HepG2 (cell line): Measurements from ENCODE around the gene ARHGAP33. TPM values are rescaled to one million over a fixed set of nuclear protein-coding genes. Genes with fewer than 3 reads are reported as not detected.

Experiments
- KAT8 ChIP-seq: IDR thresholded peaks from 2 replicates; pipeline ENCODE4 v1.6.1; 2016; ENCODE audit warnings: missing genetic modification reagents, missing compliant biosample characterization
- NCOA5 ChIP-seq: sonication (generic); formaldehyde crosslinking; IDR thresholded peaks from 2 replicates; pipeline ENCODE4 v1.4.0; 2020; ENCODE audit warnings: missing genetic modification reagents
- PHF8 ChIP-seq: sonication (generic); formaldehyde crosslinking; IDR thresholded peaks from 2 replicates; pipeline ENCODE4 v1.5.0; 2020; ENCODE audit warnings: missing genetic modification reagents
- POLR2G ChIP-seq: fragments of 200-400 bp; formaldehyde crosslinking; IDR thresholded peaks from 2 replicates; pipeline ENCODE4 v1.6.1; 2018; ENCODE audit warnings: mild to moderate bottlenecking, low read depth, low read length, moderate library complexity
- SALL2 ChIP-seq: sonication (generic); formaldehyde crosslinking; IDR thresholded peaks from 2 replicates; pipeline ENCODE4 v1.8.1; 2023; ENCODE audit warnings: mild to moderate bottlenecking, missing genetic modification reagents, inconsistent platforms
- SP1 ChIP-seq, 2 experiments: fragments of 450-650 bp in 1 of 2; sonication (generic) in 1 of 2; formaldehyde crosslinking in 1 of 2; IDR thresholded peaks; 2 replicates each; pipeline versions ENCODE4 v1.4.0 to v1.6.1; 2016 to 2020; ENCODE audit warnings: missing genetic modification reagents in 1 of 2
- ZNF331 ChIP-seq: sonication (generic); formaldehyde crosslinking; IDR thresholded peaks from 2 replicates; pipeline ENCODE4 v1.4.0; 2020; ENCODE audit warnings: missing genetic modification reagents
- ZNF354B ChIP-seq: sonication (generic); formaldehyde crosslinking; IDR thresholded peaks from 2 replicates; pipeline ENCODE4 v1.8.0; 2022; ENCODE audit warnings: mild to moderate bottlenecking, missing genetic modification reagents
- ZNF720 ChIP-seq: sonication (generic); formaldehyde crosslinking; IDR thresholded peaks from 2 replicates; pipeline ENCODE4 v1.4.0; 2020; ENCODE audit warnings: missing genetic modification reagents
- polyA plus RNA-seq, 8 experiments: library from polyadenylated mRNA; depleted of rRNA in 3 of 8; stranded (reverse) in 7 of 8; unstranded in 1 of 8; fragments of >200 nt; fragmentation: Illumina TruSeq in 4 of 8; extraction: Trizol in 4 of 8; gene quantifications; 2 replicates each; pipeline versions ENCODE4 v1.2.1 to v1.2.3, GENCODE V29; 2011 to 2016; ENCODE audit warnings: low read depth in 4 of 8, missing spikeins in 1 of 8, mixed read lengths in 1 of 8; ENCODE audit not compliant: insufficient read depth in 1 of 8
- total RNA-seq, 5 experiments: library from RNA; depleted of rRNA; stranded (reverse); fragments of >200 nt; fragmentation: Illumina TruSeq; extraction: Trizol; gene quantifications; 2 replicates each; pipeline ENCODE4 v1.2.3, GENCODE V29; 2016; ENCODE audit warnings: low read depth in 1 of 5
- TF ChIP-seq, protein P1 (sequence below): sonication (generic); formaldehyde crosslinking; IDR thresholded peaks from 2 replicates; pipeline ENCODE4 v1.5.1; 2020; ENCODE audit warnings: missing genetic modification reagents, mild to moderate bottlenecking, borderline replicate concordance
- TF ChIP-seq, protein P2 (sequence below): sonication (generic); formaldehyde crosslinking; IDR thresholded peaks from 2 replicates; pipeline ENCODE4 v1.5.1; 2020; ENCODE audit warnings: mild to moderate bottlenecking, missing genetic modification reagents, borderline replicate concordance
- TF ChIP-seq, protein P3 (sequence below): sonication (generic); formaldehyde crosslinking; IDR thresholded peaks from 2 replicates; pipeline ENCODE4 v1.4.0; 2020; ENCODE audit warnings: missing genetic modification reagents
- TF ChIP-seq, protein P4 (sequence below): sonication (generic); formaldehyde crosslinking; IDR thresholded peaks from 2 replicates; pipeline ENCODE4 v1.4.0; 2020; ENCODE audit warnings: missing genetic modification reagents, borderline replicate concordance

ARHGAP33 gene
- total and polyA plus RNA-seq, 2 of the 13 experiments (the other 11 are each of a cell fraction or from before 2014, with no cell fraction given), result 1.3 to 2.7 TPM

DNA sequence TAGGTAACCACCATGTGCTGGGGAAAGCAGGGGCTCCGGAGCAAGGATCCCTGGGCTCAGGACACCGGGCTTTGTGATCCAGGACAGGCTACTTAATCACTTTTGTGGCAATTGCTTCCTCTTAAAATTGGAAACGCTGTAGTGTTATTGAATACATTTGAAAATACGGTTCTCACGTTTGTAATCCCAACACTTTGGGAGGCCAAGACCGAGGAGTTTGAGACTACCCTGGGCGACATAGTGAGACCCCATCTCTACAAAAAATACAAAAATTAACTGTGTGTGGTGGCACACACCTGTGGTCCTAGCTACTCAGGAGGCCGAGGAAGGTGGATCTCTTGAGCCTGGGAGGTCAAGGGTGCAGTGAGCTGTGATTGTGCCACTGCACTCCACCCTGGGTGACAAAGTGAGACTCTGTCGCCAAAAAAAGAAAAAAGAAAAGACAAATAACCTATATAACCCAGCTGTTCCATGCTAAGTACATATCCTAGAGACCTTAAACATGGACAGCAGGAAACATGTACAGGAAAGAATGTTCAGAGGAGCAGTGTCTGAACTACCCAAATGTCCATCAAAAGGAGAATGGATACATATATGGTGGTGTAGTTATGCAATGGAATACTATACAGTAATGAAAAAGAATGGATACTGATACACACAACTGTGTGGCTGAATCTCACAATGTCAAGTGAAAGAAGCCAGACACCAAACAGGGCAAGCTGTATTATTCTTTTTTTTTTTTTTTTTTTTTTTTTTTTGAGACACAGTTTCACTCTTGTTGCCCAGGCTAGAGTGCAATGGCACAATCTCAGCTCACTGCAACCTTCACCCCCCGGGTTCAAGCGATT is 37.9 kb downstream of the ARHGAP33 start (continued):
- TF ChIP-seq, protein P1, sequence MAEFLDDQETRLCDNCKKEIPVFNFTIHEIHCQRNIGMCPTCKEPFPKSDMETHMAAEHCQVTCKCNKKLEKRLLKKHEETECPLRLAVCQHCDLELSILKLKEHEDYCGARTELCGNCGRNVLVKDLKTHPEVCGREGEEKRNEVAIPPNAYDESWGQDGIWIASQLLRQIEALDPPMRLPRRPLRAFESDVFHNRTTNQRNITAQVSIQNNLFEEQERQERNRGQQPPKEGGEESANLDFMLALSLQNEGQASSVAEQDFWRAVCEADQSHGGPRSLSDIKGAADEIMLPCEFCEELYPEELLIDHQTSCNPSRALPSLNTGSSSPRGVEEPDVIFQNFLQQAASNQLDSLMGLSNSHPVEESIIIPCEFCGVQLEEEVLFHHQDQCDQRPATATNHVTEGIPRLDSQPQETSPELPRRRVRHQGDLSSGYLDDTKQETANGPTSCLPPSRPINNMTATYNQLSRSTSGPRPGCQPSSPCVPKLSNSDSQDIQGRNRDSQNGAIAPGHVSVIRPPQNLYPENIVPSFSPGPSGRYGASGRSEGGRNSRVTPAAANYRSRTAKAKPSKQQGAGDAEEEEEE (CRISPR knock-in tag), result no peak
- TF ChIP-seq, protein P2, sequence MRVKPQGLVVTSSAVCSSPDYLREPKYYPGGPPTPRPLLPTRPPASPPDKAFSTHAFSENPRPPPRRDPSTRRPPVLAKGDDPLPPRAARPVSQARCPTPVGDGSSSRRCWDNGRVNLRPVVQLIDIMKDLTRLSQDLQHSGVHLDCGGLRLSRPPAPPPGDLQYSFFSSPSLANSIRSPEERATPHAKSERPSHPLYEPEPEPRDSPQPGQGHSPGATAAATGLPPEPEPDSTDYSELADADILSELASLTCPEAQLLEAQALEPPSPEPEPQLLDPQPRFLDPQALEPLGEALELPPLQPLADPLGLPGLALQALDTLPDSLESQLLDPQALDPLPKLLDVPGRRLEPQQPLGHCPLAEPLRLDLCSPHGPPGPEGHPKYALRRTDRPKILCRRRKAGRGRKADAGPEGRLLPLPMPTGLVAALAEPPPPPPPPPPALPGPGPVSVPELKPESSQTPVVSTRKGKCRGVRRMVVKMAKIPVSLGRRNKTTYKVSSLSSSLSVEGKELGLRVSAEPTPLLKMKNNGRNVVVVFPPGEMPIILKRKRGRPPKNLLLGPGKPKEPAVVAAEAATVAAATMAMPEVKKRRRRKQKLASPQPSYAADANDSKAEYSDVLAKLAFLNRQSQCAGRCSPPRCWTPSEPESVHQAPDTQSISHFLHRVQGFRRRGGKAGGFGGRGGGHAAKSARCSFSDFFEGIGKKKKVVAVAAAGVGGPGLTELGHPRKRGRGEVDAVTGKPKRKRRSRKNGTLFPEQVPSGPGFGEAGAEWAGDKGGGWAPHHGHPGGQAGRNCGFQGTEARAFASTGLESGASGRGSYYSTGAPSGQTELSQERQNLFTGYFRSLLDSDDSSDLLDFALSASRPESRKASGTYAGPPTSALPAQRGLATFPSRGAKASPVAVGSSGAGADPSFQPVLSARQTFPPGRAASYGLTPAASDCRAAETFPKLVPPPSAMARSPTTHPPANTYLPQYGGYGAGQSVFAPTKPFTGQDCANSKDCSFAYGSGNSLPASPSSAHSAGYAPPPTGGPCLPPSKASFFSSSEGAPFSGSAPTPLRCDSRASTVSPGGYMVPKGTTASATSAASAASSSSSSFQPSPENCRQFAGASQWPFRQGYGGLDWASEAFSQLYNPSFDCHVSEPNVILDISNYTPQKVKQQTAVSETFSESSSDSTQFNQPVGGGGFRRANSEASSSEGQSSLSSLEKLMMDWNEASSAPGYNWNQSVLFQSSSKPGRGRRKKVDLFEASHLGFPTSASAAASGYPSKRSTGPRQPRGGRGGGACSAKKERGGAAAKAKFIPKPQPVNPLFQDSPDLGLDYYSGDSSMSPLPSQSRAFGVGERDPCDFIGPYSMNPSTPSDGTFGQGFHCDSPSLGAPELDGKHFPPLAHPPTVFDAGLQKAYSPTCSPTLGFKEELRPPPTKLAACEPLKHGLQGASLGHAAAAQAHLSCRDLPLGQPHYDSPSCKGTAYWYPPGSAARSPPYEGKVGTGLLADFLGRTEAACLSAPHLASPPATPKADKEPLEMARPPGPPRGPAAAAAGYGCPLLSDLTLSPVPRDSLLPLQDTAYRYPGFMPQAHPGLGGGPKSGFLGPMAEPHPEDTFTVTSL (CRISPR knock-in tag), result no peak; the same call in 1 of the 2 replicates
- no peak for TF ChIP-seq ZNF331 (CRISPR knock-in tag)
- TF ChIP-seq, protein P3, sequence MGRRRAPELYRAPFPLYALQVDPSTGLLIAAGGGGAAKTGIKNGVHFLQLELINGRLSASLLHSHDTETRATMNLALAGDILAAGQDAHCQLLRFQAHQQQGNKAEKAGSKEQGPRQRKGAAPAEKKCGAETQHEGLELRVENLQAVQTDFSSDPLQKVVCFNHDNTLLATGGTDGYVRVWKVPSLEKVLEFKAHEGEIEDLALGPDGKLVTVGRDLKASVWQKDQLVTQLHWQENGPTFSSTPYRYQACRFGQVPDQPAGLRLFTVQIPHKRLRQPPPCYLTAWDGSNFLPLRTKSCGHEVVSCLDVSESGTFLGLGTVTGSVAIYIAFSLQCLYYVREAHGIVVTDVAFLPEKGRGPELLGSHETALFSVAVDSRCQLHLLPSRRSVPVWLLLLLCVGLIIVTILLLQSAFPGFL (CRISPR knock-in tag), result no peak
- no peak for TF ChIP-seq PHF8
- no peak for TF ChIP-seq KAT8 (CRISPR knock-in tag)
- TF ChIP-seq SALL2, result no peak
- TF ChIP-seq ZNF720 (CRISPR knock-in tag), result no peak
- no peak for TF ChIP-seq NCOA5 (CRISPR knock-in tag)
- TF ChIP-seq ZNF354B (CRISPR knock-in tag), result no peak
- TF ChIP-seq SP1 (IDR thresholded peaks at IDR 0.05), result no peak
- TF ChIP-seq SP1 (CRISPR knock-in tag; IDR thresholded peaks at IDR 0.05), result no peak
- TF ChIP-seq, protein P4, sequence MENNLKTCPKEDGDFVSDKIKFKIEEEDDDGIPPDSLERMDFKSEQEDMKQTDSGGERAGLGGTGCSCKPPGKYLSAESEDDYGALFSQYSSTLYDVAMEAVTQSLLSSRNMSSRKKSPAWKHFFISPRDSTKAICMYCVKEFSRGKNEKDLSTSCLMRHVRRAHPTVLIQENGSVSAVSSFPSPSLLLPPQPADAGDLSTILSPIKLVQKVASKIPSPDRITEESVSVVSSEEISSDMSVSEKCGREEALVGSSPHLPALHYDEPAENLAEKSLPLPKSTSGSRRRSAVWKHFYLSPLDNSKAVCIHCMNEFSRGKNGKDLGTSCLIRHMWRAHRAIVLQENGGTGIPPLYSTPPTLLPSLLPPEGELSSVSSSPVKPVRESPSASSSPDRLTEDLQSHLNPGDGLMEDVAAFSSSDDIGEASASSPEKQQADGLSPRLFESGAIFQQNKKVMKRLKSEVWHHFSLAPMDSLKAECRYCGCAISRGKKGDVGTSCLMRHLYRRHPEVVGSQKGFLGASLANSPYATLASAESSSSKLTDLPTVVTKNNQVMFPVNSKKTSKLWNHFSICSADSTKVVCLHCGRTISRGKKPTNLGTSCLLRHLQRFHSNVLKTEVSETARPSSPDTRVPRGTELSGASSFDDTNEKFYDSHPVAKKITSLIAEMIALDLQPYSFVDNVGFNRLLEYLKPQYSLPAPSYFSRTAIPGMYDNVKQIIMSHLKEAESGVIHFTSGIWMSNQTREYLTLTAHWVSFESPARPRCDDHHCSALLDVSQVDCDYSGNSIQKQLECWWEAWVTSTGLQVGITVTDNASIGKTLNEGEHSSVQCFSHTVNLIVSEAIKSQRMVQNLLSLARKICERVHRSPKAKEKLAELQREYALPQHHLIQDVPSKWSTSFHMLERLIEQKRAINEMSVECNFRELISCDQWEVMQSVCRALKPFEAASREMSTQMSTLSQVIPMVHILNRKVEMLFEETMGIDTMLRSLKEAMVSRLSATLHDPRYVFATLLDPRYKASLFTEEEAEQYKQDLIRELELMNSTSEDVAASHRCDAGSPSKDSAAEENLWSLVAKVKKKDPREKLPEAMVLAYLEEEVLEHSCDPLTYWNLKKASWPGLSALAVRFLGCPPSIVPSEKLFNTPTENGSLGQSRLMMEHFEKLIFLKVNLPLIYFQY (CRISPR knock-in tag), result no peak
- TF ChIP-seq POLR2G, result peak; percentile 55
